Right ventricle myocardium inferior (tissue), 1 donor: ENCODE data around the gene RNFT2. TPM values are rescaled to one million over a fixed set of nuclear protein-coding genes. Genes with fewer than 3 reads are reported as not detected.

Source experiments
- ATAC-seq: fragments of 200-7000 bp; cut with Tn5 transposase; one replicate; pipeline ENCODE4 v1.9.1; 2020; ENCODE audit warnings: mild to moderate bottlenecking, moderate library complexity
- DNase-seq: peaks from one replicate; pipeline ENCODE4 v3.0.0; 2021; ENCODE audit errors: missing footprints
- intact Hi-C: fragments of 100-400 bp; cut with DNase I; formaldehyde crosslinking; loops from one replicate; pipeline ENCODE4 v1.11.0; 2022
- long read RNA-seq: library from polyadenylated mRNA; unstranded; transcript quantifications from one replicate; pipeline ENCODE4 v2.0.0, GENCODE V29; 2021
- total RNA-seq: library from RNA; stranded (reverse); fragmentation: NEBNext Ultra II Directional; extraction: Animal tissue kit (Norgen Biotek cat#: 25700); gene quantifications from one replicate; pipeline ENCODE4 v1.2.1, GENCODE V29; 2021
- donor health status: DM: no; HTN: yes; CAD: no; lungs with severe emphysema.

RNFT2 gene
- total RNA-seq, result 1.0 TPM
- long read RNA-seq, result 0 reads

- intact Hi-C loops, result no loop called here
- ATAC-seq, result peak; percentile 100
- DNase-seq, result peak; percentile 99
These were observed at the start of gene RNFT2, which contains the start of gene SPRING1 for GRCh38 chr12:116737774-116738657. Gene RNFT2, plus strand, starts transcription at chr12:116738315. Its CDS starts 2,183 bp downstream, at chr12:116740498. Gene SPRING1, minus strand, starts transcription at chr12:116738069. Its CDS starts 169 bp downstream, at chr12:116737900.

GRCh38 chr12:116689521-116689920 is 48.6 kb upstream of the RNFT2 start:
- intact Hi-C loops, result no loop called here
- DNase-seq (no peak), ATAC-seq (no peak)

GRCh38 chr12:116689979-116690744 is 48.0 kb upstream of the RNFT2 start:
- intact Hi-C loops, result loop anchor here (10.0 kb wide), 2 partner anchors 235 to 425 kb away; no protein-coding TSS in a partner anchor
- ATAC-seq (no peak), DNase-seq (no peak)

GRCh38 chr12:116691205-116691604 is 46.9 kb upstream of the RNFT2 start:
- intact Hi-C loops, result loop anchor here (10.0 kb wide), 2 partner anchors 236 to 426 kb away; no protein-coding TSS in a partner anchor
- DNase-seq (peak; percentile 60), ATAC-seq (no peak)

DNA sequence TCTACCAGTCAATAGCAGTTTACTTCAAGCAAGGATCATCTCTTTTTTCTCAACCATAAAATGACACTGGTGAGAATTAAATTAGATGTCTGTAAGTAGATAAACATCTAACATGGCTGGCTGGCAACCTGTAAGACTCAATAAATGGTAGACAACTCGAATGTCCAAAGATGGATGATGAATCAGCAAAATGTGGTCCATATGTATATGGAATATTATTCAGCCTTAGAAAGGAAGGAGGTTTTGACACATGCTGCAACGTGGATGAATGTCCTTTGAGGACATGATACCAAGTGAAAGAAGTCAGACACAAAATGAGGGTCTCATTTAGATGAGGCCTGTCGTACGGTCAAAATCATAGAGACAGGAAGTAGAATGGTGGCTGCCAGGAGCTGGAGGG is 46.5 kb upstream of the RNFT2 start:
- intact Hi-C loops, result loop anchor here (10.0 kb wide), 2 partner anchors 237 to 427 kb away; no protein-coding TSS in a partner anchor
- ATAC-seq, result no peak

DNA sequence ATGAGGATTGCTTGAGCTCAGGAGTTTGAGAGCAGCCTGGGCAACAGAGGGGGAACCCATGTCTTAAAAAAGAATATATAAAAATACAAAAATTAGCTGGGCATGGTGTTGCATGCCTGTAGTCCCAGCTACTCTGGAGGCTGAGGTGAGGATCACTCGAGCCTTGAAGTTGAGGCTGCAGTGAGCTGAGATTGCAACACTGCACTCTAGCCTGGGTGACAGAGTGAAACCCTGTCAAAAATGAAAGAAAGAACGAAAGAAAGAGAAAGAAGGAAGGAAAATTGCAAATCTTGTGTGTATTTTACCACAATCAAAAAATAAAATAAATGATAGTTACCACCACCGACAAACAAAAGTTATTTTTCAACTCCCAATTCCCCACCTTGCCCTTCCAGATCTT is 45.5 kb upstream of the RNFT2 start:
- ATAC-seq, result no peak
- intact Hi-C loops, result loop anchor here (10.0 kb wide), 2 partner anchors 238 to 428 kb away; no protein-coding TSS in a partner anchor

More for the DNA sequence above, 46.5 kb upstream of the RNFT2 start:
- DNase-seq, result no peak

DNA sequence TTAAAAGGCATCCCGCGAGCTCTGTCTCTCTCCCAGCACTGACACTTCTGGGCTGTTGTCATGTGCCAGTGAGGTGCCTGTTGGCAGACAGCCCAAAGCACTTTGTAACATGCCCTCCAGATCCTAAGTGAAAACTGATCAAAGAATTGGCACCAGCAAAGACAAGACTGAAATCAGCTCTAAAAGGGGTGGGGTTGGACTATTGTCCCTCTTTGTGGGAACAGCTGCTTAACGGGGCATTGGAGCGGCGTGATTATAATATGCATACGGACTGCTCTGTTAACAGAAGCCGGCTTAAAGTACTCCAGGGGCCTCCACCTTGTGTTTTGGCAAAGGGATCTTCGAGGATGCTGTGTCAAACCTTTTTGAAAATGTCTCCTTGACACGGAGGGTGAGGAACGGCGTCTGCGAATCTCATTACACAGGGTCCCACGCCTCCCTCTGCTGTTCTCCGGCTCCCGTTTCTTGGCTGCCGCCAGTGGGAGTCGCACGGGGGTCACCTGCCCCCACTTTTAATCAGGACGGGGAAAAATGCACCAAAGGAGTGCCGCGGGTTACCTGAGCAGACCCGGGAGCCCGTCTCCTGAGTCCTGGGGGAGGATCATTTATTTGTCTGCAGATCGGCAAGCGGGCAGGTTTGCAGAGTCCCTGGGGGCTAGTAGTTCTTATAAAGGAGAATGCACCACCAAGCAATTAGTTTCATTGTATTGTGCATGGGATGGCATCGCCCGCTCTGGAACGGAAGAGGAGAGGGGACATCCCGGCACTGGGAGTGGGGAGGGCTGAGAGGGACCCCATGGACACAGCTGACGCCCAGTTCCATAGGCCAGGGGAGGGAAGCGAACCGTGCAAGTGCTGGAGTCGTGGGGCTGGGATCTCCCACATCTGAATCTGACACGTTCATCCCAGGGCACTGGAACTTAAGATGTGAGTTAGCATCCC is 44.6 kb upstream of the RNFT2 start:
- intact Hi-C loops, result loop anchor here (10.0 kb wide), 2 partner anchors 239 to 429 kb away; no protein-coding TSS in a partner anchor
- DNase-seq (peak; percentile 50), ATAC-seq (peak; percentile 25)

More for the DNA sequence above, 45.5 kb upstream of the RNFT2 start:
- DNase-seq, result no peak

- no peak for DNase-seq
- intact Hi-C loops, result loop anchor here (10.0 kb wide), 2 partner anchors 240 to 430 kb away; no protein-coding TSS in a partner anchor
- peak; percentile 63 for ATAC-seq
These were observed 43.3 kb upstream of the RNFT2 start for GRCh38 chr12:116694653-116695463.

GRCh38 chr12:116695464-116695725 is 42.7 kb upstream of the RNFT2 start:
- ATAC-seq (no peak), DNase-seq (no peak)
- intact Hi-C loops, result loop anchor here (10.0 kb wide), 2 partner anchors 241 to 431 kb away; no protein-coding TSS in a partner anchor

- DNase-seq, result no peak
- intact Hi-C loops, result loop anchor here (10.0 kb wide), 2 partner anchors 243 to 433 kb away; no protein-coding TSS in a partner anchor
- ATAC-seq, result no peak
These were observed 40.8 kb upstream of the RNFT2 start for GRCh38 chr12:116697305-116697704.

GRCh38 chr12:116697716-116698115 is 40.4 kb upstream of the RNFT2 start:
- intact Hi-C loops, result loop anchor here (10.0 kb wide), 2 partner anchors 243 to 433 kb away; no protein-coding TSS in a partner anchor
- peak; percentile 60 for ATAC-seq
- no peak for DNase-seq

DNA sequence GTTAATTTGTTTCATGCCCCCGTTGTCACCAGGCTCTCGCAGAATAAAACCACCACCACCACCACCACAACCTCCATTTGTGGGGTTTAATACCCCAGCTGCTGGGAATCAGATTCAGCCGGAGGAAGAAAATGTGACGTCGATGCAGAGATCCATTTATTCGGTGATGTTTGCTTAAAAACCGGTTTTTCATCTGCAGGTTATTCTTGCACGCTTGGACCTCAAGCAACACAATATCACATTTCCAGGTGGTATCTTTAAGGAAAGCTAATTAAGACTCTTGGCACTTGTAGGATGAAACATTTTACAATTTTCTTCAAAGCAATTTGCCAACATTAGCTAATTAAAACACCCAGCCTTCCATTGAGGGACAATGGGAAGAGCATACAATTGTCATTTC is 40.0 kb upstream of the RNFT2 start:
- DNase-seq (no peak), ATAC-seq (no peak)
- intact Hi-C loops, result loop anchor here (10.0 kb wide), 2 partner anchors 243 to 433 kb away; no protein-coding TSS in a partner anchor

- intact Hi-C loops, result loop anchor here (10.0 kb wide), 2 partner anchors 244 to 434 kb away; no protein-coding TSS in a partner anchor
- ATAC-seq (no peak), DNase-seq (no peak)
These were observed 39.5 kb upstream of the RNFT2 start for GRCh38 chr12:116698554-116699075.

DNA sequence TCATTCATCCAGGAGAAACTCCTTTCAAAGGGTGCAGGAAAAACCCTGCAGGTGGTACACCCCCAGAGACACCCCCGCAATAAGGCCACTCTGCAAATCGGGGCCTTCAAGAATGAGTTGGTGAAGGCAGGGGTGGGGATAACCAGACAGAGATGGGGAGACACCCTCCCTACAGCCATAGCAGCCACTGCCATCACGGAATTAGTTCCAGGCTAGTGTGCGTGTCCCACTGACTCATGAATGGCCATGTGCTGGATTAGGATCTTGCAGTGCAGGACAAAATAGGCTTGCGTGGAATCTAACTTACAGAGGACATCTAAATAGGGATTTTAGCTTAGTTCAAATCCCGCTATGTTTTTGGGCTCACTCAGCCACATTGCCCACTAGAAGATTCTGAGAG is 38.0 kb upstream of the RNFT2 start:
- no peak for ATAC-seq
- intact Hi-C loops, result loop anchor here (5.0 to 10.0 kb wide), 2 partner anchors 182 to 455 kb away; partner anchors contain the start of gene HRK
- no peak for DNase-seq

- intact Hi-C loops, result loop anchor here (5.0 to 10.0 kb wide), 2 partner anchors 181 to 453 kb away; partner anchors contain the start of gene HRK
- ATAC-seq (no peak), DNase-seq (no peak)
These were observed 36.7 kb upstream of the RNFT2 start for GRCh38 chr12:116701432-116701831.

DNA sequence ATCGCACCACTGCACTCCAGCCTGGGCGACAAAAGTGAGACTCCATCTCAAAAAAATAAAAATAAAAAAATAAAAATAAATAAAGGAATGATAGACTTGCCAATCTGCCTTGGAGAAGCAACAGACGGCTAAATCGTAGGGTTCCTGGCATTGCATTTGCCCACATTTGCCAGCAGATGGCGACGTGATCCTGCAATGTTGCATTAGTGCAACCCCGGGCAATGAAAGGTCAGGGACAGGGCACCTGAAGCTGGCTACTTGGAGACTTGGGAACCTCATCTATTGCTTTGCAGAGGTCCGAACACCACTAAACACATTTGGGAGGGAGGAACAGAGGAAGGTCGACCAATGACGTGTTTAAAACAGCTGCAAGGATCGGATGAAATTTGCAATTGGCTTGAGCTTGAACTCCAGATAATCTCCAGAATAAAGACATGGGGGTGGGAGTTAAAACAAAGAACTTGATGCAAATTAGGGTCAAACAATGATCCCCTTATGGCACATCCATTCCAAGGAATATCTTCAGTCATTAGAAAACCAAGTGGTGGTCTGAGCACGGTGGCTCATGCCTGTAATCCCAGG is 34.8 kb upstream of the RNFT2 start:
- DNase-seq (no peak), ATAC-seq (peak; percentile 72)
- intact Hi-C loops, result loop anchor here (5.0 to 10.0 kb wide), 2 partner anchors 179 to 451 kb away; partner anchors contain the start of gene HRK
